H1 (cell line): ENCODE measurements around the gene FGGY. TPM values are rescaled to one million over a fixed set of nuclear protein-coding genes. Genes with fewer than 3 reads are reported as not detected.

Experiments
- CHD7 ChIP-seq: fragments of 300-600 bp; sonication (generic); IDR thresholded peaks from 2 replicates; pipeline ENCODE4 v1.7.1; 2012; ENCODE audit warnings: low read length, moderate library complexity, mild to moderate bottlenecking, inconsistent platforms; ENCODE audit not compliant: insufficient replicate concordance
- polyA plus RNA-seq, 7 experiments: library from polyadenylated mRNA; depleted of rRNA in 3 of 7; stranded (reverse) in 5 of 7; unstranded in 2 of 7; fragments of >200 nt in 5 of 7; fragments of 200-250 nt in 2 of 7; gene quantifications; 1 replicate in 5 of 7; 2 replicates in 1 of 7; 4 replicates in 1 of 7; pipeline versions ENCODE4 v1.2.1 to v1.2.3, GENCODE V29; 2011 to 2013; ENCODE audit warnings: missing spikeins in 2 of 7, mixed read lengths in 2 of 7
- total RNA-seq: library from RNA; stranded (reverse); fragmentation: NEBNext Ultra II Directional; extraction: Animal tissue kit (Norgen Biotek cat#: 25700); gene quantifications from 2 replicates; pipeline ENCODE4 v1.2.1, GENCODE V29; 2021

FGGY gene
- total and polyA plus RNA-seq, 2 of the 8 experiments (the other 6 are each of a cell fraction or from before 2014, with no cell fraction given): 10.3 to 12.5 TPM

GRCh38 chr1:59361766-59362165 lies 64.9 kb downstream of the FGGY start (continued):
- TF ChIP-seq CHD7: no peak
